GM21619 (cell line): ENCODE results near the gene WWOX.

ENCODE experiments used
- ATAC-seq: cut with Tn5 transposase; IDR thresholded peaks from one replicate; pipeline ENCODE4 v1.9.1; 2021; ENCODE audit not compliant: unreplicated experiment

The WWOX gene

DNA sequence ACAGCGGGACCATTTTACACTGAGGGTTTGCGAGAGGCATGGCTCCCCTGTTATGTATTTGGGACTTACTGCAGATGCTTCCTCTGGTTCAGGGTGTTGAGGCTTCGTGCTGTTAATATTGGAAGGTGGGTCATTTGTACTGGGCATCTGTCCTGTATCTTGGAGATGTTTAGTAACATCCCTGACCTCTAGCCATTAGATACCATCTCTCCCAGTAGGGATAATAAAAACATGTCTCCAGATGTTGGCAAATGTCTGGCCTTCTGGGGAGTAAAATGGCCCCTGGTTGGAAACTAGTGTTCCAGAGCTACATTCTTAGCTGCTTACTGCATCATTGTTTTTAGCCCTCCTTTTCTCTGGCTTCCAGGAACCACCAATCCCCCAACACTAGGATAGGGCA is 388.0 kb downstream of the WWOX start:
- no peak for ATAC-seq

DNA sequence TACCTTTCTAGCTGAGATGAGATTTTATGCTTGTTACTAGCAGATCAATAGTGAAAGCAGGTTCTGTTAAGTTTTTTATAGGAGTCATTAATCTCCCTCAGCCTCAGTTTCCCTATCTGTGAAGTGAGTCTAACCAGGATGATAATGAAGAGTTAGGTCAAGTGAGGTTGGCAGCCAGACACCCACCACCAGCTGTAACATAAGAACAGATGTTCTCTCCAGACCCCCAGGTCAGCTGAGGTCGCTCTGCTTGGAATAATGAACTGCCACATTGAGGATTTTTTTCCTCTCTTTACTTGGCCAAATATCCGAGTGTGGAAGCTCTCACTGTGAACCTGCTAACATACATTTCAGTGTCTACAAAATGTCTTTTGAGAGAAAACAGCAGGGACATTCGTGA is 389.6 kb downstream of the WWOX start:
- no peak for ATAC-seq

DNA sequence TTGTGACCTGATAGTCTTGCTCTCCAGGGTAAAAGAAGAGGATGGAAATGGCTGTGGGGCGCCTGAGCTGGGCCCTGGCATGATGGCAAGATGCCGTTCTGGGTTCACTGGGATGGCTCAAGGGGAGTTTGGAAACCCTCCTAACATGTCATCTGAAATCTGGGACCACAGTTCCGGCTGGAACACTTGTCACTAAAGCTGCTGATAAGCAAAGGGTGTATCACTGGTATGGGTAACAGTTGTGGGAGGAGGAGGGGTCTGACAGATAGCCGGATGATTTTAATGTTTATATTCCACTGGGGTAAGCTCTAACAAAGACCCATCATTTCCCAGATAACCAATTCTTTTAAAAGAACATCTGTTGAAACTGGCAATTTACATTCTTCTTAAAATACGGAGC is 390.2 kb downstream of the WWOX start:
- no peak for ATAC-seq

DNA sequence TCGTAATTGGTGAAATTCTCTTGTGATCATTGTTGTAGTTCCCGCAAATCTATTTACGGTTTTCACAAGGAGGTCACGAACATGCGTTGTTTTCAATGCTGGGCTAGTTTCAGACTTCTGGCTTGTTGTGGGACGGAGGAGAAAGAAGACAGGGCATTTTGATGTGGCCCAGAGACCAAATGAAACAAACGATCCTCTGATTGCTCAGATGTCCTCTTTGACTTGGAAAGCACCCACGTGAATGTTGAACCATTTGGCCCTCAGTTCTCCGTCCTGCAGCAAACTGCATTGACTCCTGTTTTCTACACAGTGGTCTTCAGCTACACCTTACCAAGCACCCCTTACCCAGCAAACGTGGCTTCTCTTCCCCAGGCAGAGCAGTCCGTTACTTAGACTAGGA is 391.0 kb downstream of the WWOX start:
- ATAC-seq: no peak

DNA sequence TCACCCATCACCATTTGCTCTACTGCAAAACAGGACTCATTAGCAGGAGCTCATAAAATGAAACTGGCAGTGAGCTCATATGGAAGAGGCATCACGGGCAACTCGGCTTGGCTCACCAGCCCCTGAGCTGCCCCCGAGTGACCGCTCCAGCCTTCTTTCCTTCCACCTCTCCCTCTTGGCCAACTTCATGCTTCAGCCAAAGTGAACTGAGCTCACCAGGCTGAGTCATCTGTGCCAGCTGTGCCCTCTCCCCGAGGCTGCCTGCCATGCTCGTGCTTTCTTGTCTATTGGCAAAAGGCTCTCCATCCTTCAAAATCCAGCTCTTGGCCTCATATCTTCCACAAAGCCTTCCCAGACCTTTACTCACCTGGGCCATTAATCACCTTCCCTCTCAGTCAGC is 391.4 kb downstream of the WWOX start:
- no peak for ATAC-seq

DNA sequence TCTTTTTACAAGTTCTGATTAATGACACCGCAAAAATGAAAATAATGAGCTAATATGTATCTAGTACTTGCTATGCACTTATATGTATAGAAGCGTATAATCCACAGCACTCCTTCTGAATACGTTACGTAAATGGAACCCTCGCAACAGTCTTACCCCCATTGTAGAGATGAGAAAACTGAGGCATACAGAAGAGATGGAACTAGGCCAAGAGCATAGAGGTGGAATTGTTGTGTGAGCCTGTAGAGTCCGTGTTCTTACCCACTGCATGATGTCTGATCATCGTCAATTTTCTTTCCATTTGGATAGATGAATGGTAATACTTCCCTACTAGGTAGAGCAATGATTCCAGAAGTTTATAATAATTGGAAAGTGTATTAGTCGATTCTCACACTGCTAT is 394.1 kb downstream of the WWOX start:
- no peak for ATAC-seq

DNA sequence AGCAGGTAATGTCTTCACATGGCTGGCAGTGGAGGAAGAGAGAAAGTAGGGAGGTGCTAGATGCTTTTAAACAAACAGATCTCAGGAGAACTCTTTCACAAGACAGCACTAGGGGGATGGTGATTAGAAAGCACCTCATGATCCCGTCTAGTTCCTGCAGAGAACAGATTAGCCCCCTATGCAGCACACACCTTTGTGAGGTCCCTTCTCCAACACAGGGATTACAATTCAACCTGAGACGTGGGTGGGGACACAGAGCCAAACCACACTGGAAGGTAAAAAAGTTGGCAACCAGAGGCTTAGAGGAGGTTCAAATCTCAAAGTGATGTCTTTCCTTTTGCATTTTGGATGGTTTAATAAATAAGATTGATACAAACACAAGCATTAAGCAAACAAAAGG is 394.7 kb downstream of the WWOX start:
- no peak for ATAC-seq

DNA sequence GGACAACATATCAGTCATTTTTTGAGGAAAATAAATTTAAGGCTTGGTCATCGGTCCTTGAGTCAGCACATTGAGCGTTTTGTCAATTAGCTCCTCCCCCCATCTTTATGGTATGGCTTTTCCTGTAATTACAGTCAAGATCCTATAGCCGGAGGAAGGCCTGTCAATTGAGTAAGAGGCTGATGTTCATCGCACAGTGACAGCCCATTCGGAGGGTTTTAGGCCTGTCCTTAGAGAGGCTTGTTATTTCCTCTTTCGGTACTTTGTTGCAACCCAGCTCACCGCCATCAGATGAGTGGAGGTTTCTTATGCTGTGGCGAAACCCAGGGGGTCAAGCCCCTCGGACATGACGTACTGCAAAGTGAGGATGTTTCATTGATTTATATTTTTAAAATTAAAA is 395.2 kb downstream of the WWOX start:
- ATAC-seq: no peak

DNA sequence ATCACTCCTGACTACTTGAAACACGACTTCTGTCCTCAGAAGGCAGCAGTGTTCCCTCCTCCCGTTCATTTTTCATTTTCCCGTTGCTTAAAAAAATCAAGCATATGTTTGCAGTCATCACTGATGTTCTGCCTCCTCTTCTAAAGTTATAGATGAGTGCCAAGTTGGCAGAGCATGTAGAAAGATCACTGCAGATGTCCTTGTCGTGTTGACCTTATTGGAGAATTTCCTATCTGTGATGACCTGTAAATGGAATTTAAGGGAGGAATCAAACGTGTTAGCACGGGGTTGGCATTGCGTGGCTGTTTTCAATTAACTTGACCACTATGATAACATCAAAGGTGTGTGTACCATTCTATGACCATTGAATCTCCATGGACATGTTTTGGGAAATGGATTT is 396.7 kb downstream of the WWOX start:
- no peak for ATAC-seq

DNA sequence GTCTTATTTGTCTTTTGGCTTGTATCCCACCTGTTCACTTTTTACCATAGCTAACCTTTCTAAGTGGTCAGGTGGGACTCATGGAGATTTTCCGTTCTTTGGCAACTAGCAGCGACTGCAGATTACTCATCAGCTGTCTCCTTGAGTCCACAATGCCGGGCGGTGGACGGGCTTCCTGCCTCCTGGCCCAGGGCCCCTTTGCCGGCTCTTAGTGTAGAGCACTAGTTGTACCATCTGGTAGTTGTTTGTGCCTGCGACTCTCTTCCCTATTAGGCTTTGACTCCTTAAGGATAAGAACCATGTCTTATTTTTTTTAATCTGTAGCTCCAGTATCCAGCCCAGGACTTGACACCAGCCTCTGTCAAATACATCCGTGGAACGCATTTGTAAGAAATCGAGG is 399.9 kb downstream of the WWOX start:
- no peak for ATAC-seq

DNA sequence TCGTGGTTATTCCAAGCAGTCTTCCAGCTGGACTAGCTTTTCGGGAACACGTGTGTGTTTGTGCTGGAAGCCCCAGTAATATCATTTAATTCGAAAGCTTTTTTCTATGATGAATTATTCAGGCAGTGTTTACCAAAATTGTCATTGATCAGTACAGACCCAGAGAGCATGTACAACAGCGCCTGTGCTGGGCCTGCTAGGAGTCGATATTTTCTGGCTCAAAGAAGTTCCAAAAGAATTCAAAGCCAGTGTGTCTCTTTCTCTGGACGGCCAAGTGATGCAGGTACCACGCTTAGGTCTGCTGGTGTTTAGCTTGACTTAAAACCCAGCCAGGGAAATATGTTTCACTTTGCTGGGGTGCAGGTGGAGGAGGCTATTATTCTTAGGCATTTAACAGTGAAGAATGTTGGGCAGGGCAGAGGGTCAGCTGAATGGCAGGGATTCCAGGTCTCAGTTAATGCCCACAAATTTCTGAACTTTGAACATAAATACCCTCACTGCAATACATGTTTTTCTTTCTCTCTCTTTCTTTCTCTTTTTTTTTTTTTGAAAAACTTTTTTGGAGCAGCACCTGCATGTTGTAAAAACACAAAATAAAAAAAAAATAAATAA is 401.3 kb downstream of the WWOX start:
- no peak for ATAC-seq

DNA sequence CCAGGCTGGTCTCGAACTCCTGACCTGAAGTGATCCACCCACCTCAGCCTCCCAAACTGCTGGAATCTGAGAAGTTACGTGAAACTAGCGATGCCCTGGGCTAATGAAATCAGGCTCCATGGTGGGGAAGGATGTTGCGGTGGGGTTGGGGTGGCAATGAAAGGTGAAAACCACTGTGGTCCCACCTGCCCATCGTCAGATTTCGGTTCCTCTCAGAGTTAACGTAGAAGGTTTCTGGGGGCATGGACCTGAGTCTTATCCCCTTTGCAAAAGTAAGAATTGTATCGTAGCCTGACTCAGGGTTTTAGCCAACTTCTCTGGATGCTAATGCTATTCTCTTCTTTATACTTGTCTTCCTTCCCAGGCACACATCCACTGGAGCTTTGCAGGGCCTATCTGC is 402.3 kb downstream of the WWOX start:
- no peak for ATAC-seq

DNA sequence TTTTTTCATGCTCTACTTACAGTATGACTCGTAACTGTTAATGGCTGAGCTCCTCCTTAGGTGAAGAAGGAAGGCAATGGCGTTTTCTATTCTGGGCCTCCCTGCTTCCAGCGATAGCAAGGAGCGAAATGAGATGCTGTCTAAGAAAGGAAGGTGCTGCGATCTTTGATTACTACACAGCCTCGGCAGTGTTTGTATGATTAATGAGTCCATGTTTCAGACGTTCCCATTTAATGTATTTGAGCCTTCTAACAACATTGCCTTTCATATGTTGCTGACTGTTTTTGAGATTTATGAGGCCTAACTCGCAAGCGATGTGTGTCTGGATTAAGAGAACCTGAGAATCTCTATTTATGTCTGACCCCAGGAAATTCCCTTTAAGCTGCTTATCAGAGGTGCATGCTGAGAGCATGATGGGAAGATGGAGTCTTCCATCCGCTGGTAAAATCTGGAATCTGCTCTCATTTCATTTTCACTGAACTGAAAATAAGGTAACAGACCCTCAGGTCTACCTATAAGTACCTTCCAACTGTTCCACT is 403.4 kb downstream of the WWOX start:
- ATAC-seq: no peak

DNA sequence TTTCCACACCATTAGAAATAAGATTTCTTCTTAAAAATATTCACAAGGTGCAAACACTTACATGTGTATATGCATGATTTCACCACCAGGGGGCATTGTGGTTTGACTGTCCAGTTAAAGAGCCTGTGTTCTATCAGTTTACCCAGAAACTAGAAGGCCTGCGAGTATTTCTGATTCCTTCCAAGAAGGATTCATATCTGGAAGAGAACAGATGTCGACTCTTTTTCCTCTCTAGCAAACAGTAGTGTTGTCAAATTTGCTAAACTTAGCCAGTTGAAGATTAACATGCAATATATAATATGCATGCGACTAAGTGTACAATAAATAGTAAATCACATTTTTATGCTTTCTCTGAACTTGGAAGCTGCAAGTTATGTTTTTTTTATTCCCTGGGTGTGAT is 404.1 kb downstream of the WWOX start:
- no peak for ATAC-seq

DNA sequence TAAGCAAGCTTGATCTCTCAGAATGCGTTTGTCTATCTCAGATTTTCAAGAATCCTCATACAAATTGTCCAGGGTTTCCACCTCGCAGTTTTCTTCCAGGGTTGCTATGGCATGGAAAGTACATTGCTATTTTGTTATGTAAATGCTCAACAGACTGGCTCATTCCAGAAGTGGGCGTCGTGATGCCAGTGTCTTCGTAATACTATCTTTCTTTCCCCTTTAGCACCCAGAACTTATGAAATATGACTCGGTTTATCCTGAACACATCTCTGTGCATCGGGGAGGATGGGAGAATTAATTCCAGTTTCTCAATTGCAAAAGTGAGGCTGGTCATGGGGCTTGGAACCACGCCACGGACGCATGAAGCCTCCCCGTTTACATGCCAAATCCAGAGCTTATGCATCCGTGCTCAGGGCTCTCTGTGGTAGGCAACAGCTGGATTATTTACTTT is 405.0 kb downstream of the WWOX start:
- ATAC-seq: no peak

DNA sequence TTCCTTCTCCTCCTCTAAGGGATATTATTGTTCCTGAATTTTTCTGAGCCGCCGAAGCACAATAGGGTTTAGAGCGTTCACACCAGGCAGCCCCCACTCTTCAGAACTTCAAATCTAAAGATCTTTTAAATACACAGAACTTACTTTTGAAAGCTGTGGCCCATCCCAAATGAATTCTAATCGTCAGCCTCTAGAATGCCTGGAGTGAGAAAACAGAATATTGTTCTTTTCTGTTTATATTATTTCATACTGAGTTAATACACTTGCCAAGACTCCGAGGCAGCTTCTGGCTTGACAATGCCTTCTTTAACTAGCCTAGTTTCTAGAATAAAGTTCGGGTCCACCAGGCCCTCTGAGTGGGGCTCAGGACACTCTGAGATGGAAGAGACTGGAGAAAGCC is 405.6 kb downstream of the WWOX start:
- ATAC-seq: no peak

DNA sequence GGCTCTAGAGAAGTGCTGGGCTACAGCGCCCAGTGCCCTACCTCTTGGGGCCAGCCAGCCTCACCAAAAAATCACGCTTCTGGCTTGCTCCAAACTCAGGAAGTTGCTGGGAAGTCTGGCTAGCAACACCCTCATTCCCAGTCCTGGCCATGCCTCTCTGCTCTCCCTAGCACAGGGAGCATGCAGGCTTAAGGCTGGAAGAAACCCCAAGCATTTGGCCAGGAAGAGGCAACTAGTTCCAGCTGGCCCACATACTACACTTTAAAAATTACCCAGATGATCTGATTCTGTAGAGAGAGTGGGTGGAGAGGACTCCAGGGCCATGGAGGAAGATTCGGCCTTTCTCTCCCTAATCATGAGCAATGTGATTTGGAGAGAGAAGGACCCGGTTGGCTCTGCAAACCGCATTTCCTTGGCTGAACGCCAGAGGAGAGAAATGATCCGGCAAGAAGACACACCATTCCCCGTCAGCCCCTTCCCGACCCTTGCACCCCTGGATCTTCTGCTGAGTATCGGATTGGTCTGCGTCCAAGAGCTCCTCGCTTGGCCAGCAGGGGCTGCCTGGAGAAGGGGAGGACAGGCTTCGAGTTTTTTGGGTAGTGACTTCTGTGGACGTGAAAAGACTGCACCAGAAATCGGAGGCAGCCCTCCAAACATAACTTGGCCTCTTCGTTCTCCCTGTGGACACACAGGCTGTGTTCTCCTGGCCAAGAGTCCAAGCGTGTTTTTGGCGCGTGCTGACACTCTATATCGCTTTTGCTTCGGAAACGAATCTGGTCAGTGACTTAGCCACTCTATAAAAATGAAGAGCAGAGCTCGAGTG is 406.3 kb downstream of the WWOX start:
- no peak for ATAC-seq

DNA sequence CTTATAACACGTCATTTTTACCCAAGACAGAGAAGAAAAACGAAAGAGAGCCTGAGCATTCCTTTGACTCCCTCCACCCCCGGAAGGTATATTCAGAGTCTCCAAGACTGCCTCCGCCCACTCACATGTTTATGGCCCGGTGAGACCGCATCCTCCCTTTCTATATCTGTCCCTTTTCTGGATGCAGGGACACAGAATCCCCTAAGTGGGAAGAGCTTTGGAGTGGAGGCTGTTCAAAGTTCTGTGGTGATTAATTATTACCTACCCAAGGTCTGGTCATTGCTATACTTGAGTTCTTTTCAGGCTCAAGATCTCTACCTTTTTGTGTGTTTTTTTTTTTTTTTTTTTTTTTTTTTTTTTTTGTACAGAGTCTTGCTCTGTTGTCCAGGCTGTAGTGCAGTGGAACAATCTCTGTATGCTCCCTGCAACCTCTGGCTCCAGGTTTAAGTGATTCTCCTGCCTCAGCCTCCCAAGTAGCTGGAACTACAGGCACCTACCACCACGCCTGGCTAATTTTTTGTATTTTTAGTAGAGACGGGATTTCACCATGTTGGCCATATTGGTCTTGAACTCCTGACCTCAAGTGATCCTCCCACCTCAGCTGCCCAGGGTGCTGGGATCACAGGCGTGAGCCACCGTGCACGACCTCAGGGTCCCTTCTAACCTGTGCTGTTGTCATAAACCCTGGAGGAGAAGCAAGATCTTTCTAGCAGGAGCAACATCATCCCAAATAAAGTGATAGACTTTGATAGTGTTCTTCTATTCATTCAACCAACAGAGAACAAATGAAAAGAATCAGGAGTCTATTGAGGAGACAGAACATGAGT is 407.1 kb downstream of the WWOX start:
- ATAC-seq: no peak

DNA sequence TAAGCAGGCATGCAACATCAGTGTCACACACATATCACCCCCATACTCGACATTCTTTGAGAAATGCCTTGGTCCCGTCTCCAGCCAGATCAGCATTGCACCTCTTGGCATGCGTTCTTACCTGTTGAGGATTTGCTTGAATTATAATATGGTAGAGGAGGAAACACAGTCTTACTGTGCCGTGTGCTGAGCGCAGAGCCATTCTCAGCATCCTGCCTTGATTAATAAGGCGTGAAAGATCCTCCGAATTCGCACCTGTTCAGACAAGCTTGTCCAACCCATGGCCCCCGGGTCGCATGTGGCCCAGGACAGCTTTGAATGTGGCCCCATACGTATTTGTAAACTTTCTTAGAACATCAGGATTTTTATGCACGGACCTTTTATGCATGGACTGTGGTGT is 408.1 kb downstream of the WWOX start:
- no peak for ATAC-seq

DNA sequence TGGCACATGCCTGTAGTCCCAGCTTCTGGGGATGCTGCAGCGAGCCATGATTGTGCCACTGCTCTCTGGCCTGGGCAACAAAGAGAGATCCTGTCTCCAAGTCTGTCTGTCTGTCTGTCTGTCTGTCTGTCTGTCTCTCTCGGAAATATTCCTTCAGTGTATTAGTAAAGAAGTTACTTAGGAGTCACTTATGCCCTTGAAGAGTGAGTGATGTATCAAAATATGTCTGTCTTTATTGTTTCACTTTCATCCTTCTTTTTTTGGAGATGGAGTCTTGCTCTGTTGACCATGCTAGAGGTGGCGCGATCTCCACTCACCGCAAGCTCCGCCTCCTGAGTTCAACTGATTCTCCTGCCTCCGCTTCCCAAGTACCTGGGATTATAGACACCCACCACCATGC is 410.5 kb downstream of the WWOX start:
- ATAC-seq: no peak

DNA sequence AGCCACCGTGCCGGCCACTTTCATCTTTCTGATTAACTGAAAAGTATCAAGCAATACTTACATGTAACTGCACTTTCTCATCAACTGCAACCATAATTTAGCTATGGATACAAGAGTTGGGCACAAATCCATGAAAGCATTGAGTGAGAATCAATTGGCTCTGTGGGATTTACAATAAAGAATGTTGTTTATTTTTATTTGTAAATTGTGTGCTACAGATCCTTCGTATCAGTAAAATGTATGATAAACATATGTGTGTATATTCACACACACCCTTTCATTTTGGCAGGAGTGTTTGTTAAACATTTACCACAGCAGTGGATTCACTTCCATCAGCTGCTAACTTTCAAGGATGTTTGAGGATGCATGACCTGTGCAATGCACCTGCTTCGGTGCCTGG is 411.0 kb downstream of the WWOX start:
- ATAC-seq: no peak

DNA sequence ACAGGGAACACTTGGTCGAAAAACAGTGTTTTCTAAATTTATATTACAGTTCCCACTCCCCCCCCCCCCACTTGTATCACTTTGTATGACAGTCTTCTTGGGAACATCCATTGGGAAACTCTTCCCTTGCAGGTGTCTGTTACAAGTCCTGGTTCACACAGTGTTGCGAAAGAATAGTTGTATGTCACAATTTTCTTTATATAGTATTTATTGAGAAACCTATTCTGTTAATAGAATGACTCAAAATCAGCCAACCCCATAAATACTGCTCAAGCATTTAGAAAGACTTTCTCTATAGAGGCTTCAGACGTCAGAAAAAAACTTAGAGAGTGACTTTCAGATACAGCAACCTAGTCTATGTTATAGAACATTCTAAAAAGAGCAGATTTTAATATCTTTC is 414.4 kb downstream of the WWOX start:
- no peak for ATAC-seq
